ENCODE data around the gene IGF2BP3.
A peak's percentile ranks its signal among the peaks of the same experiment; 100 is the strongest.

Gene IGF2BP3

DNA sequence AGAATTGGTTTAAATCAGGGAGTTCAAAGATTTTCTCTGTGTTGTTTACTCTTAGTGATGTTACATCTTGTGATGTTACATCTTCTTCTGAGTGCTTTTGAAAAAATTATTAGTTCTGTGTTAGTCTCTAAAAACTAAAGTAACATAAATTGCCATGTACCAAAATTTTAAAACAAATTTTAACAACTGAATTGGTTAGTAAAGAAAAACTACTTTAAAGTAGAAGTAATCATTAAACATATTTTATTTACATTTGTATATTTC lies 5.2 kb upstream of the IGF2BP3 start:
- no peak for DNase-seq
- Mint-ChIP-seq H3K27ac (no peak overlapping the region), H3K9me3 (no peaks in the 10 kb centered on the region), H3K4me1 (ENCODE audit: low read depth) (peaks cover 20% of the 10 kb centered on the region), H3K4me3 (no peak overlapping the region), H3K27me3 (peaks cover 64% of the 10 kb centered on the region), H3K36me3 (ENCODE audit: low read depth) (no peaks in the 10 kb centered on the region)

DNA sequence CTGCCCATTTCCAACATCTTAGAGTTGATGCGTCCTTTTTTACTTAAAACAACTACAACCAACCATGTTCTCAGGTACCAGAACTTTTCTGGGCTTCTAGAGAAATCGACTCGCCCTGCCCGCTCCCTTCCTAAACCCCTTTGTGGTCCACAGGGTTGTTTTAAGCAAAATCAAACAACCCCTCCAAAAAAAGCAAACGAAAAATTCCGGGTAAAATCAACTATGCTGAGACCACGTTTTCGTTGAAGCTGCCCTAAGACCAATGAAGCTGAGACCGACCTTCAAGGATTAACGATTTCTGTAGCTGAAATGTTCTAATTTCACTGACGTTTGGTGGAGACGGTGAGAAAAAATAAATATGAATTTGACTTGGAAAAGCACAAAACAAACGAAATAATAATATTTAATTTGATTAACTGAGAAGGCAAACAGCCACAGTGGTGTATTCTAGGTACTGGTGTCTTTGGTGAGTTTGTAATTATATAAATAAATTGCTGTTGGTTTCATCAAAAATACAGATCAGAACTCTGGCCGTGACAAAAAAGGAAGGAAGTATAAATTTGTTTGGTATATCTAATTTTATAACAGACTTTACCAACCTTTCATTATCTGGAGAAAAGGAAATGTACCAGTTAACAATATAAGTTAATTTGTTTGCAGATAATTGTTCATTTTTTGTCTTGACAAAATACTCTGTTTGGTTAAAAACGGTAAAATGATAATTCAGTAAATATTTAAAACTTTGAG lies 4.7 kb upstream of the IGF2BP3 start:
- Mint-ChIP-seq H3K27me3 (peaks cover 67% of the 10 kb centered on the region), H3K36me3 (ENCODE audit: low read depth) (no peaks in the 10 kb centered on the region), H3K9me3 (no peaks in the 10 kb centered on the region), H3K4me3 (peak overlapping the region; percentile 71), H3K27ac (peak overlapping the region; percentile 82), H3K4me1 (ENCODE audit: low read depth) (peaks cover 25% of the 10 kb centered on the region)
- peak; percentile 37 for DNase-seq

GRCh38 chr7:23474094-23474828 lies 4.0 kb upstream of the IGF2BP3 start:
- peak; percentile 75 for DNase-seq
- Mint-ChIP-seq H3K4me3 (peak overlapping the region; percentile 71), H3K9me3 (no peaks in the 10 kb centered on the region), H3K4me1 (ENCODE audit: low read depth) (peaks cover 28% of the 10 kb centered on the region), H3K27me3 (peaks cover 69% of the 10 kb centered on the region), H3K27ac (peak overlapping the region; percentile 82), H3K36me3 (ENCODE audit: low read depth) (no peaks in the 10 kb centered on the region)

GRCh38 chr7:23473844-23474093 lies 3.5 kb upstream of the IGF2BP3 start:
- Mint-ChIP-seq H3K4me3 (peak overlapping the region; percentile 58), H3K36me3 (ENCODE audit: low read depth) (no peaks in the 10 kb centered on the region), H3K27me3 (peaks cover 67% of the 10 kb centered on the region)

GRCh38 chr7:23472956-23473843 lies 2.9 kb upstream of the IGF2BP3 start:
- Mint-ChIP-seq H3K27ac (peak overlapping the region; percentile 41), H3K27me3 (peaks cover 67% of the 10 kb centered on the region)
- DNase-seq, result no peak

More at GRCh38 chr7:23473844-23474093, 3.5 kb upstream of the IGF2BP3 start:
- no peaks in the 10 kb centered on the region for H3K9me3 Mint-ChIP-seq
- peaks cover 31% of the 10 kb centered on the region for H3K4me1 Mint-ChIP-seq (ENCODE audit: low read depth)
- DNase-seq, result peak; percentile 38
- no peak overlapping the region for H3K27ac Mint-ChIP-seq

GRCh38 chr7:23472556-23472955 lies 2.3 kb upstream of the IGF2BP3 start:
- Mint-ChIP-seq H3K36me3 (ENCODE audit: low read depth) (no peaks in the 10 kb centered on the region), H3K27ac (no peak overlapping the region), H3K4me3 (no peak overlapping the region), H3K27me3 (peaks cover 73% of the 10 kb centered on the region), H3K4me1 (ENCODE audit: low read depth) (peaks cover 40% of the 10 kb centered on the region), H3K9me3 (no peaks in the 10 kb centered on the region)
- no peak for DNase-seq

More at GRCh38 chr7:23472956-23473843, 2.9 kb upstream of the IGF2BP3 start:
- no peaks in the 10 kb centered on the region for H3K9me3 Mint-ChIP-seq
- no peaks in the 10 kb centered on the region for H3K36me3 Mint-ChIP-seq (ENCODE audit: low read depth)
- peaks cover 34% of the 10 kb centered on the region for H3K4me1 Mint-ChIP-seq (ENCODE audit: low read depth)
- H3K4me3 Mint-ChIP-seq, result peak overlapping the region; percentile 58

DNA sequence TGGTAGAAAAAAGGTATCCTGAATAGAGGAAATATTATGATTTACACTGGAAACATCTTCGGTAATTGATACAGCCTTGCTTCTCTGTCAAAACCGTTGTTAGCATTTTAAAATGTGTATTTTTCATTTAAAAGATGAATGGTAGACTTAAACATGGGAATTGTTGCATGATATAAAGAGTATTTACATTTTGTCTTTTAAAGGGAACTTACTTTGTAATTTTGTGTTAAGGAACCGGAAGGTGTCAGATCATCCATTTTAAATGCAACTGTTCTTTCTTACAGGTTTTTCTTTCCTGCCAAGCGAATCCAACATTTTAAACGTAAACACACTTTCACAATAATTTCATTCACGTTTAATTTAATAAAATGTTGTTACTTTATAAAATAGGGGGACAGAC lies 1.8 kb upstream of the IGF2BP3 start:
- Mint-ChIP-seq H3K4me3 (no peak overlapping the region), H3K9me3 (no peaks in the 10 kb centered on the region), H3K27ac (no peak overlapping the region), H3K4me1 (ENCODE audit: low read depth) (peaks cover 44% of the 10 kb centered on the region), H3K27me3 (peaks cover 74% of the 10 kb centered on the region), H3K36me3 (ENCODE audit: low read depth) (no peaks in the 10 kb centered on the region)
- DNase-seq, result no peak

- Mint-ChIP-seq H3K4me3 (peak overlapping the region; percentile 75), H3K27ac (no peak overlapping the region), H3K4me1 (ENCODE audit: low read depth) (peaks cover 44% of the 10 kb centered on the region), H3K9me3 (no peaks in the 10 kb centered on the region), H3K36me3 (ENCODE audit: low read depth) (no peaks in the 10 kb centered on the region), H3K27me3 (peaks cover 74% of the 10 kb centered on the region)
- DNase-seq, result peak; percentile 46
These were observed 992 bp upstream of the IGF2BP3 start for GRCh38 chr7:23471106-23471859.

DNA sequence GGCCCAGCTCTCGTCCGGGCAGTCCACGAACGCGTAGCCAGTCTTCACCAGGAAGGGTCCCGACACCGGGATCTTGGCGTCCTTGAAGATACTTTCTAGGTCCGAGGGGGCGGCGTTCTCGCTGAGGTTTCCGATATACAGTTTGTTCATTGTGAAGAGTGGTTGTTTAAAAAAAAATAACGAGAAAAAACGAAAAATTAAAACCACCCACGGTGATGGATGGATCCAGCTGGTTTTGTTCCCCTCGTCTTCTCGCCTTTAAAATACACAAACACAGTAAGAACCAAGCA lies 385 bp downstream of the IGF2BP3 start:
- no peak for DNase-seq
- Mint-ChIP-seq H3K4me1 (ENCODE audit: low read depth) (peaks cover 43% of the 10 kb centered on the region), H3K9me3 (no peaks in the 10 kb centered on the region), H3K36me3 (ENCODE audit: low read depth) (no peaks in the 10 kb centered on the region), H3K27me3 (peaks cover 80% of the 10 kb centered on the region), H3K4me3 (peak overlapping the region; percentile 75), H3K27ac (peak overlapping the region; percentile 64)

DNA sequence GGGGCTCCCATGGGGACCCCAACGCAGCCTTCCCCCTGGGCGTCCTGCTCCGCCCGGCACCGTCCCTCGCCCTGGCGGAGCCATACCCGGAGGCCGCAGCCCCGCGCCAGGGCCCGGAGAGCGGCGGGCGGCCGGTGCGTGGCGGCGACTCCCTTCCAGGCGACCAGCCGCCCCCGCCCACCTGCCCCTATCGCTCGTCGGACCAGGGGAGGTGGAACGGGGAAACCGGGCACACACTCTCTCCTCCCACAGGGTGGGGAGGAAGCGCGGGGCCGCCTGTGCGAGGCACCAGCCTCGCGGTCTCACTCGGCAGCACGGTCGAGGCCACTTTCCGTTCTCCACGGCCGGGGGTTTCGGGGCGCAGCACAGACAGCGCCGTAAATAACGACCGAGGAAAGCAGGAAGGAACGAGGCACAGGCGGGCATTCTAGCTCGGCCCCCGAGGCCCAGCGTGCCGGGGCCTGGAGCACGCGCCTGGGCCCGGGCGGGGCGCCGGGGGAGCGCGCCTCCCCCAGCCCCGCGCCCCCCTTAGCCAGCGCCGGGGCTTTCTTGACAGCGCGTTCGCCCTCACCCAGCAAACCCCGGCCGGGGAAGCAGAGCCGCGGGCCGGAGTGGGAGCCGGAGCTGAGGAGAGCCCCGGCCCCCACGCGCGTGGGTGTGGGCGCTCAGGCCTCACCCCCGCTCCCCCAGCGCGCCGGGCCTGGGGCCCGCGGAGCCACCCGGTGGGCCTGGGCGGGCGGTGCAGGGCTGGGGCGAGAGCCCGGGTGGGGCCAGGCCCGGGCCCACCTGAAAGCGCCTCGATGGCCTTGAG lies 936 bp downstream of the IGF2BP3 start:
- Mint-ChIP-seq H3K9me3 (no peaks in the 10 kb centered on the region), H3K27ac (no peak overlapping the region), H3K27me3 (peaks cover 78% of the 10 kb centered on the region), H3K36me3 (ENCODE audit: low read depth) (no peaks in the 10 kb centered on the region), H3K4me1 (ENCODE audit: low read depth) (peaks cover 38% of the 10 kb centered on the region), H3K4me3 (peak overlapping the region; percentile 75)
- peak; percentile 59 for DNase-seq

DNA sequence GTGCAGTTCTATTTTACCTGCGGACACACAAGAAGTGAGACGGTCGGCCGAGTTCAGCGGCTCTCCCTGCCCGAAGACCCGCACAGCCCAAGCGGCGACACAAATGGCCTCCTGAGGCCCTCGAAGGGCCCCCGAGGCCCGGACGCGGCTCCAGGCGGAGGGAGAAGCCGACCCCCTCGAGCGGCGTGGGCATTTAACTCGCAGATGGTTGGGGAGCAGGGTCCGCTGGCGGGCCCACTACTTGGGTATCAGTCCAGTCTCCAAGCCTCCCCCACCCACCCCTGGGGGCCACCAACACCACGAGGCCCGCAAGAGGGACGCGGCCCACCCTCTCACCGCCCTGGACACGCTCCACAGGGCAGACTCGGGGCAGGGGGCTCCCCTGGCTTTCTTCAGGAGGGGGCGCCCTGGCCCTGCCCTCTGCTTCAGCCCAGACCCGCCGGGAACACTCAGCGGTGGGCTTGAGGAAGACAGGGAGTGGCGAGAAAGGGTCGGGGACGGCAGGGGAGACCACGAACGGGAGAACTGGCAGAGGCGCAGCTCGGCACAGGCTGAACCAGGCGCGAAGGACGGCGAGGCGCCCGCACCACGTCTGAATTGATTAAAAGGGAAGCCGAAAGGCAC lies 1.7 kb downstream of the IGF2BP3 start:
- H3K36me3 Mint-ChIP-seq (ENCODE audit: low read depth), result no peaks in the 10 kb centered on the region
- DNase-seq, result no peak
- H3K27me3 Mint-ChIP-seq, result peaks cover 83% of the 10 kb centered on the region
- no peaks in the 10 kb centered on the region for H3K9me3 Mint-ChIP-seq
- peak overlapping the region; percentile 57 for H3K4me3 Mint-ChIP-seq
- peaks cover 37% of the 10 kb centered on the region for H3K4me1 Mint-ChIP-seq (ENCODE audit: low read depth)
- H3K27ac Mint-ChIP-seq, result peak overlapping the region; percentile 37

- peak overlapping the region; percentile 57 for H3K4me3 Mint-ChIP-seq
- H3K27ac Mint-ChIP-seq, result peak overlapping the region; percentile 6
- DNase-seq, result peak; percentile 55
- H3K9me3 Mint-ChIP-seq, result no peaks in the 10 kb centered on the region
- H3K36me3 Mint-ChIP-seq (ENCODE audit: low read depth), result no peaks in the 10 kb centered on the region
- H3K4me1 Mint-ChIP-seq (ENCODE audit: low read depth), result peaks cover 35% of the 10 kb centered on the region
- H3K27me3 Mint-ChIP-seq, result peaks cover 84% of the 10 kb centered on the region
These were observed 2.3 kb downstream of the IGF2BP3 start for GRCh38 chr7:23467806-23468525.

DNA sequence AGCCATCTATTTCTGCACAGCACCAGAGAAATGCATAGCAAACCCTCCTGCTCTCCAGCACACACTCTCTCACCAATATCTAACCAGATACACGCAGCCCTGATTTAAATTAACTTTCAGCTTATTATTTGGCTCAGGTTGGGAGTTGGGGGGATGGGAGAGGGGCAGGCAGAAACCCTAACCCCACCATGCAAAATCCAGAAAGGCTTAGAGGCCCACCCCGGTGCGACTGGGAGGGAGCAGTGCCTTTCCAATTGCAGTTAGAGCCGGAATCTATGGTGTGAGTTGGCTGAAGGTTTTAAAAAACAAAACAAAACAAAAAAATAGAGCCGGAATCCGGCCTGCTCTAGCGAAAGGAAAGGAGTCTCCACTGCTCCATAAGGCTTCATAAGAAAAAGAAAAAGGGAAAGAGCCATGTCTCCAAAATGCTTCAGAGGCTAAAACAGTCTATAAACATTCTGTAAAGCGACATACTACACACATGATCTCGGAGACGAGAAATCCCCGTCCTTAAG lies 2.9 kb downstream of the IGF2BP3 start:
- no peak overlapping the region for H3K27ac Mint-ChIP-seq
- peaks cover 38% of the 10 kb centered on the region for H3K4me1 Mint-ChIP-seq (ENCODE audit: low read depth)
- peak overlapping the region; percentile 57 for H3K4me3 Mint-ChIP-seq
- H3K27me3 Mint-ChIP-seq, result peaks cover 82% of the 10 kb centered on the region
- H3K9me3 Mint-ChIP-seq, result no peaks in the 10 kb centered on the region
- H3K36me3 Mint-ChIP-seq (ENCODE audit: low read depth), result no peaks in the 10 kb centered on the region
- no peak for DNase-seq
